SU-DHL-6 (cell line): ENCODE data around the gene CBLL1.

Experiments
- H2AFZ ChIP-seq: fragments of 200-600 bp; sonication (generic); 2 replicates; pipeline ENCODE4 v1.6.1; 2014; ENCODE audit warnings: low read depth, mild to moderate bottlenecking, moderate library complexity, mixed read lengths, antibody characterized with exemption, low read length; ENCODE audit not compliant: severe bottlenecking
- H3F3A ChIP-seq: fragments of 200-600 bp; shearing (Covaris generic); 2 replicates; pipeline ENCODE4 v1.6.0; 2016; ENCODE audit warnings: antibody characterized with exemption, mild to moderate bottlenecking; ENCODE audit not compliant: insufficient read depth
- H3K27ac ChIP-seq: fragments of 200-600 bp; sonication (generic); 2 replicates; pipeline ENCODE4 v1.5.1; 2016; ENCODE audit warnings: low read depth, mild to moderate bottlenecking, low read length, moderate library complexity, mixed read lengths
- H3K27me3 ChIP-seq: fragments of 200-600 bp; sonication (generic), shearing (Covaris generic); 2 replicates; pipeline ENCODE4 v1.6.0; 2014; ENCODE audit warnings: mild to moderate bottlenecking, low read length
- H3K36me3 ChIP-seq: fragments of 200-600 bp; sonication (generic); 2 replicates; pipeline ENCODE4 v1.6.1; 2014; ENCODE audit warnings: mild to moderate bottlenecking, low read length, mixed read lengths
- H3K4me2 ChIP-seq: fragments of 300-600, 200-600 bp; shearing (Covaris generic), sonication (generic); 2 replicates; pipeline ENCODE4 v1.6.0; 2014; ENCODE audit warnings: low read length, low read depth, mild to moderate bottlenecking; ENCODE audit not compliant: poor library complexity, severe bottlenecking
- H3K4me3 ChIP-seq: fragments of 200-600 bp; sonication (generic); 2 replicates; pipeline ENCODE4 v1.5.1; 2014; ENCODE audit warnings: antibody characterized with exemption, low read length, mild to moderate bottlenecking, mixed read lengths; ENCODE audit not compliant: insufficient read depth, poor library complexity, severe bottlenecking
- H3K79me2 ChIP-seq: fragments of 200-600 bp; sonication (generic); 2 replicates; pipeline ENCODE4 v1.6.1; 2014; ENCODE audit warnings: mild to moderate bottlenecking, low read length, moderate library complexity; ENCODE audit not compliant: insufficient read depth
- H3K9ac ChIP-seq: fragments of 200-600 bp; sonication (generic); 2 replicates; pipeline ENCODE4 v1.7.0; 2014; ENCODE audit warnings: mild to moderate bottlenecking, low read length
- H3K9me2 ChIP-seq: fragments of 200-600 bp; sonication (generic); replicated peaks from 2 replicates; pipeline ENCODE4 v1.6.1; 2014; ENCODE audit warnings: low read length; ENCODE audit not compliant: insufficient read depth
- H3K9me3 ChIP-seq: fragments of 200-600 bp; sonication (generic); 2 replicates; pipeline ENCODE4 v1.6.1; 2014; ENCODE audit warnings: low read length, mixed read lengths; ENCODE audit not compliant: insufficient read depth
- H4K20me1 ChIP-seq: fragments of 200-600 bp; sonication (generic); 2 replicates; pipeline ENCODE4 v1.6.1; 2014; ENCODE audit warnings: low read depth, mild to moderate bottlenecking, antibody characterized with exemption, low read length, moderate library complexity, mixed read lengths
- EZH2phosphoT487 ChIP-seq: fragments of 200-600 bp; sonication (generic), shearing (Covaris generic); conservative IDR thresholded peaks from 2 replicates; pipeline ENCODE4 v1.6.1; 2018; ENCODE audit warnings: mild to moderate bottlenecking, antibody characterized with exemption, low read length, moderate library complexity, mixed read lengths
- TF ChIP-seq, protein P1 (sequence below): fragments of 200-600 bp; sonication (generic); IDR thresholded peaks from one replicate; pipeline ENCODE4 v1.5.1; 2017; ENCODE audit warnings: antibody characterized with exemption, mild to moderate bottlenecking, low read length, moderate library complexity; ENCODE audit not compliant: insufficient read depth, poor library complexity, severe bottlenecking

The CBLL1 gene

DNA sequence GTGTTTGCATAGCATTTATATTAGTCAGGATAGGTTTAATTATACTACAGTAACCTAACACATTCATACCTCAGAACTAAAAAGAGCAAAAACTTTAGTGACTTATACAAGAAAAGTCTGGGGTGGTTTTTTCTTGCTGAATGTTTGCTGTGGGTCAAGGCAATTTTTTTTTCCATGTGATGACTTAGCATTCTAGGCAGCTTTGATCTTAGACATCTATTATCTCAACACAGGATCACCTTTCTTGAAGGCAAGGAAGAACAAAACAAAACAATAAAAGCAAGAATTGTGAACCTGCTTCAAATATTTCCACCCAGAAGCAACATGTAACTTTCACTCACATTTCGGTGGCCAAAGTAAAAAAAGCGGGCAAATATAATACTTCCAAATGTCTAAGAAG lies 20.7 kb upstream of the CBLL1 start:
- H3K27ac ChIP-seq: no peak overlapping the region
- H4K20me1 ChIP-seq: no peaks in the 10 kb centered on the region
- H3K9me2 ChIP-seq: no peaks in the 10 kb centered on the region
- no peaks in the 10 kb centered on the region for H3F3A ChIP-seq
- TF ChIP-seq, protein P1, sequence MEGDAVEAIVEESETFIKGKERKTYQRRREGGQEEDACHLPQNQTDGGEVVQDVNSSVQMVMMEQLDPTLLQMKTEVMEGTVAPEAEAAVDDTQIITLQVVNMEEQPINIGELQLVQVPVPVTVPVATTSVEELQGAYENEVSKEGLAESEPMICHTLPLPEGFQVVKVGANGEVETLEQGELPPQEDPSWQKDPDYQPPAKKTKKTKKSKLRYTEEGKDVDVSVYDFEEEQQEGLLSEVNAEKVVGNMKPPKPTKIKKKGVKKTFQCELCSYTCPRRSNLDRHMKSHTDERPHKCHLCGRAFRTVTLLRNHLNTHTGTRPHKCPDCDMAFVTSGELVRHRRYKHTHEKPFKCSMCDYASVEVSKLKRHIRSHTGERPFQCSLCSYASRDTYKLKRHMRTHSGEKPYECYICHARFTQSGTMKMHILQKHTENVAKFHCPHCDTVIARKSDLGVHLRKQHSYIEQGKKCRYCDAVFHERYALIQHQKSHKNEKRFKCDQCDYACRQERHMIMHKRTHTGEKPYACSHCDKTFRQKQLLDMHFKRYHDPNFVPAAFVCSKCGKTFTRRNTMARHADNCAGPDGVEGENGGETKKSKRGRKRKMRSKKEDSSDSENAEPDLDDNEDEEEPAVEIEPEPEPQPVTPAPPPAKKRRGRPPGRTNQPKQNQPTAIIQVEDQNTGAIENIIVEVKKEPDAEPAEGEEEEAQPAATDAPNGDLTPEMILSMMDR: no peak
- TF ChIP-seq EZH2phosphoT487: no peak
- H3K79me2 ChIP-seq: no peaks in the 10 kb centered on the region
- H3K9ac ChIP-seq: no peak overlapping the region
- H3K4me3 ChIP-seq: no peak overlapping the region
- no peaks in the 10 kb centered on the region for H3K9me3 ChIP-seq
- H3K4me2 ChIP-seq: no peak overlapping the region
- H2AFZ ChIP-seq: no peak overlapping the region
- H3K36me3 ChIP-seq: no peaks in the 10 kb centered on the region
- H3K27me3 ChIP-seq: no peaks in the 10 kb centered on the region

DNA sequence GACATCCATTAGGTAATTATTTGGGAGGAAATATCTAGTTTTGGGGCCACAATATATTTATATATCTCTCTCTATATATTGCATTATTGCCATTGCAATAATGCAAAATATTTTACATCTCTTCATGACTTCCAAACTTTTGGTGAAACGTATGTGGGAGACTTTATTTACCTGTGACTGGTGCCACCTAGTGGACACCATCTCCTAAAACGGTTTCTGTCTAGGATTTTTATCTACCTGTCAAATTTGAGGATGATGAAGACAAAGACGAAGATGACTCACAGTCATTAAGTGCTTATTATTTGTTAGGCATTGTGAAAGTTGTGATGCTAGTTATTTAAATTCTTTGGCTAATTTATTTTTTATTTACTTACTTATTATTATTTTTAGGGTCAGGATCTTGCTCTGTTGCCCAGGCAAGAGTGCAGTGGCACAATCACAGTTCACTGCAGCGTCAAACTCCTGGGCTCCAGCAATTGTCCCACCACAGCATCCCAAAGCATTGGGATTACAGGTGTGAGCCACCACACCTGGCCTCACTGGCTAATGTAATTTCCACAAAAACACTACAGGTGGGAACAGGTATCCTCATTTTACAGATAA lies 18.7 kb upstream of the CBLL1 start:
- no peaks in the 10 kb centered on the region for H3K36me3 ChIP-seq
- H3K9me2 ChIP-seq: no peaks in the 10 kb centered on the region
- no peaks in the 10 kb centered on the region for H3K9me3 ChIP-seq
- H3K4me3 ChIP-seq: no peak overlapping the region
- H2AFZ ChIP-seq: no peak overlapping the region
- no peaks in the 10 kb centered on the region for H3F3A ChIP-seq
- no peaks in the 10 kb centered on the region for H3K27me3 ChIP-seq
- H3K4me2 ChIP-seq: no peak overlapping the region
- no peaks in the 10 kb centered on the region for H3K79me2 ChIP-seq
- no peak for TF ChIP-seq EZH2phosphoT487
- TF ChIP-seq, protein P1: peak; percentile 70
- no peak overlapping the region for H3K9ac ChIP-seq
- no peak overlapping the region for H3K27ac ChIP-seq
- no peaks in the 10 kb centered on the region for H4K20me1 ChIP-seq

DNA sequence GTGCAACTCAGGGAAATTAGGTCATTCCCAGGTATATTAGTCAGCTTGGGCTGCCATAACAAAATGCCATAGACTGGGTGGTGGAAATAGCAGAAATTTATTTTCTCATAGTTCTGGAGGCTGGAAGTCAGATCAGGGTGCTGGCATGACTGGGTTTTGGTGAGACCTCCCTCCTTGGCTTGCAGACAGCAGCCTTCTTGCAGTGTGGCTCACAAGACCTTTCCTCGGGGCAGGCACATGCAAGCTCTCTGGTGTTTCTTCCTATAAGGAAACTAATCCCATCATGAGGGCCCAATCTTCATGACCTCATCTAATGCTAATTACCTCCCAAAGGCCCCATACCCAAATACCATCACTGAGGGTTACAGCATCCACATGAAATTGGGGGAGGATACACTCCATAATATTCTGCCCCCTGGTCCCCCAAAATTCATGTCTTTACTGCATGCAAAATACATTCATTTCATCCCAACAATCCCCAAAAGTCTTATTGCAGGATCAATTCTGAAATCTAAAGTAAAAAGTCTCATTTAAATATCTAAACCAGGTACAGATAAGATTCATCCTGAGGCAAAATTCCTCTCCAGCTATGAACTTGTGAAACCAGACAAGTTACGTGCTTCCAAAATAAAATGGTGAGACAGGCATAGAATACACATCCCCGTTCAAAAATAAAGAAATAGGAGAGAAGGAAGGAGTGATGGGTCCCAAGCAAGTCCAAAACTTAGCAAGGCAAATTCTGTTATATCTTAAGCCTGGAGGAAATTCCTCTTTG lies 17.4 kb upstream of the CBLL1 start:
- no peak overlapping the region for H3K4me2 ChIP-seq
- no peaks in the 10 kb centered on the region for H3F3A ChIP-seq
- H3K36me3 ChIP-seq: no peaks in the 10 kb centered on the region
- no peak overlapping the region for H3K27ac ChIP-seq
- no peaks in the 10 kb centered on the region for H4K20me1 ChIP-seq
- H3K79me2 ChIP-seq: no peaks in the 10 kb centered on the region
- no peak overlapping the region for H2AFZ ChIP-seq
- no peaks in the 10 kb centered on the region for H3K9me2 ChIP-seq
- H3K4me3 ChIP-seq: no peak overlapping the region
- H3K9ac ChIP-seq: no peak overlapping the region
- no peaks in the 10 kb centered on the region for H3K9me3 ChIP-seq
- no peak for TF ChIP-seq EZH2phosphoT487
- TF ChIP-seq, protein P1: no peak
- no peaks in the 10 kb centered on the region for H3K27me3 ChIP-seq
